Epithelial cell of proximal tubule (primary cell): ENCODE data around the gene NAA40. TPM values are rescaled to one million over a fixed set of nuclear protein-coding genes. Genes with fewer than 3 reads are reported as not detected.

Experiments
- DNase-seq: peaks from one replicate; pipeline ENCODE4 v3.0.0-alpha.2; 2011; ENCODE audit warnings: low read depth
- H3K4me3 ChIP-seq: 2 replicates; pipeline ENCODE4 v1.5.1; 2011; ENCODE audit warnings: low read depth, mild to moderate bottlenecking, low read length
- CTCF ChIP-seq: conservative IDR thresholded peaks from 2 replicates; pipeline ENCODE4 v1.5.1; 2012; ENCODE audit warnings: low read depth, mild to moderate bottlenecking, low read length
- total RNA-seq: library from RNA; depleted of rRNA; stranded (reverse); fragments of >200 nt; gene quantifications from 2 replicates; pipeline ENCODE4 v1.2.3, GENCODE V29; 2015

Gene NAA40
- total RNA-seq, 1 donor from 2014 or later, result 17.6 TPM

GRCh38 chr11:64001484-64002420 is 63.0 kb downstream of the NAA40 start:
- no peak for DNase-seq
- TF ChIP-seq CTCF, result no peak
- H3K4me3 ChIP-seq, result no peak overlapping the region

- no peak for TF ChIP-seq CTCF
- DNase-seq, result peak; percentile 42
- H3K4me3 ChIP-seq, result no peak overlapping the region
Measured at GRCh38 chr11:64003807-64004589, 65.2 kb downstream of the NAA40 start.

- no peak for DNase-seq
- no peak overlapping the region for H3K4me3 ChIP-seq
- TF ChIP-seq CTCF, result no peak
Measured at GRCh38 chr11:64004590-64004984, 65.8 kb downstream of the NAA40 start.

- no peak for TF ChIP-seq CTCF
- DNase-seq, result no peak
- H3K4me3 ChIP-seq, result no peak overlapping the region
Measured at GRCh38 chr11:64005691-64006090, 66.9 kb downstream of the NAA40 start.

GRCh38 chr11:64006398-64006797 is 67.6 kb downstream of the NAA40 start:
- no peak for TF ChIP-seq CTCF
- no peak overlapping the region for H3K4me3 ChIP-seq
- no peak for DNase-seq

Other genes with a start within 250 kb of the NAA40 start
- gene ZFTA, start 170.2 kb upstream of the NAA40 start, total RNA-seq, result 12.7 and 17.4 TPM in 2 replicates
- 50.9 and 57.4 TPM in 2 replicates for gene SPINDOC, start 125.5 kb upstream of the NAA40 start, total RNA-seq
- gene MARK2, start 99.9 kb upstream of the NAA40 start, total RNA-seq, result 33.6 and 36.2 TPM in 2 replicates
- gene RCOR2, start 21.8 kb upstream of the NAA40 start, total RNA-seq, result 3.1 and 4.8 TPM in 2 replicates
- gene COX8A, start 35.6 kb downstream of the NAA40 start, total RNA-seq, result 539 and 593 TPM in 2 replicates
- 109 and 204 TPM in 2 replicates for gene OTUB1, start 47.4 kb downstream of the NAA40 start, total RNA-seq
- not detected in 2 replicates for gene FLRT1, start 96.9 kb downstream of the NAA40 start, total RNA-seq
- 18.7 and 27.8 TPM in 2 replicates for gene MACROD1, start 227.1 kb downstream of the NAA40 start, total RNA-seq
- gene STIP1, start 247.2 kb downstream of the NAA40 start, total RNA-seq, result 275 and 315 TPM in 2 replicates